ENCODE results near the gene MRPL24. TPM values are rescaled to one million over a fixed set of nuclear protein-coding genes. Genes with fewer than 3 reads are reported as not detected.

Gene MRPL24
- total RNA-seq, 2 donors from 2014 or later, result 45.9 to 67.8 TPM

DNA sequence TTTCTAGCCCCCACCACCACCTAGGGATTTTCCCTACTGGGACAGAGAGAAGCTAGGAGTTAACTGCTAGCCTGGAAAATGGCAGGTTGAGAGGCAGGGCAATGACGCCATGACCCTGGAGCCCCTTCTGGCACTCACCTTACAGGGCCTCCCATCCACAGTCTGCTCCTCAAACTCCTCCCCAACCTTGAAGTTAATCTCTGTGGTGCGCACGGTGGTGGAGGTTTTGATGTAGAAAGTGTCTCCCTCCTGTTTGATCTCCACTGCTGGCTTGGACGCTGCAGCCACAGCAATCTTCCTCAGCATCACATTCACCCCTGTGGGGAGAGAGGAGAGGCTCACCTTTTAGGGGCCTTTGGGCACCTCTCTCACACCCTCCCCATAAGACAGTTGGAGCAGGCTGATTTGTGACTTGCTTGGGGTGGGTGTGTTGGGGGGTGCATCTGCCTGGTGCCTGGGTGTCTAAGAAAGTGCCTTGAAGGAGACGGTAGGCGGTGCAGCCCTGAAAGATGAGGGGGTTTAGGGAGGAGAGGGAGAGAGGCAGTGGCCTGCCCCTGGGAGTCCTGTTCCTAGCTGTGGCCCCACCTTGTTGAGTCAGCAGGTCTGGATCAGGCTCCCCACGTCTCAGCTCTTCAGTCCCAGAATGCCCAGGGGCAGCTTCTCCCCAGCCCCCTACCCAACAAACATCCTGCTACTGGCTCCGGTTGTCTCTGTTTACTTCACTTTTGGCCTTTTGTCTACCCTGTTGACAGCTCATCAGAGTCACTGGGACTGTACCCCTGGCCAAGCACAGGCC lies 40.0 kb downstream of the MRPL24 start:
- no peak overlapping the region for H3K27ac Mint-ChIP-seq
- DNase-seq (no peak), ATAC-seq (replicated peaks in 1 of 2) (no peak)
- H3K27me3 Mint-ChIP-seq (ENCODE audit: low read depth), result peaks cover 42% of the 10 kb centered on the region
- no peaks in the 10 kb centered on the region for H3K9me3 Mint-ChIP-seq
- no peaks in the 10 kb centered on the region for H3K36me3 Mint-ChIP-seq (ENCODE audit: insufficient read depth in 2 of 2)
- peaks cover 23% of the 10 kb centered on the region for H3K4me1 Mint-ChIP-seq (ENCODE audit: low read depth)
- H3K4me3 Mint-ChIP-seq, result no peak overlapping the region

DNA sequence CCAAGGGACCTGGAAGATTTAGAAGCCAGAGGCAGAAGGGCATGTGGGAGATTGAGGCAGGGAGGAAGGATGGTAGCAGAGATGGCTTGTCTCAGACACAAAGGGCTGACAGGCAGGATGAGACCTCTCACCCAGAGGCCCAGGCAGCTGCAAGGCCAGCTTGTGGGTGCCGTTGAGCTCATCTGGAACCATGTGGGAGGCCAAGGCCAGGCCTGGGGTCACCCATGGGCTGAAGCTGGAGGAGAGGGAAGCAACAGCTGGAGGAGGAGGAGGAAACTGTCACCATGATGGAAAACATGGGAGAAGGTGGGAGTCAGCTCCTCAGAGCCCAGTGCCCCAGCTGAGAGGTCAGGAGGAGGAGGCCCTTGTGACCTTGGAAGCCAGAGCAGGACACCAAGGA lies 41.9 kb downstream of the MRPL24 start:
- Mint-ChIP-seq H3K27me3 (ENCODE audit: low read depth) (peaks cover 33% of the 10 kb centered on the region), H3K27ac (no peak overlapping the region), H3K4me3 (no peak overlapping the region), H3K4me1 (ENCODE audit: low read depth) (peaks cover 8% of the 10 kb centered on the region), H3K36me3 (ENCODE audit: insufficient read depth in 2 of 2) (no peaks in the 10 kb centered on the region), H3K9me3 (no peaks in the 10 kb centered on the region)
- no peak for ATAC-seq (replicated peaks in 1 of 2)
- no peak for DNase-seq

GRCh38 chr1:156697481-156697880 lies 43.4 kb downstream of the MRPL24 start:
- Mint-ChIP-seq H3K9me3 (no peaks in the 10 kb centered on the region), H3K4me1 (ENCODE audit: low read depth) (peaks cover 20% of the 10 kb centered on the region), H3K27ac (no peak overlapping the region), H3K27me3 (ENCODE audit: low read depth) (peaks cover 38% of the 10 kb centered on the region), H3K36me3 (ENCODE audit: insufficient read depth in 2 of 2) (no peaks in the 10 kb centered on the region), H3K4me3 (no peak overlapping the region)
- DNase-seq, result no peak
- ATAC-seq (replicated peaks in 1 of 2), result no peak

DNA sequence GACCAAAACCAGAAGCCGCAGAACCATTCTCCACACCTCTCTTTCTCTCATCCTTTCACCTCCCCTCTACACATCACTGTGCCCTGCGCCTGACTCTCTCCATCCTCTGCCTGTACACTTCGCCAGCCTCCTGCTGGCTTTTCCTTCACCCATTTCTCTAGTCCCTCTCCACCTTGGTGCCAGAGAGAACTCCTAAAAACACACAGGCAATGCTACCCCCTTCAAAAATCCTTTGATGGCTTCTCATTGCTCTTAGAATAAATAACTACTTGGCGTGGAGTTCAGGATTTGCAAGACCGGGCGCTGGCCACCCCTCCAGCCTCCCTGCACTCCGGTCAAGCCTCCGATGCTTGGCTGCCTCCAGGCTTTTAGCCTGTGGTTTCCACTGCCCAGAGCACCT lies 44.1 kb downstream of the MRPL24 start:
- DNase-seq (no peak), ATAC-seq (replicated peaks in 1 of 2) (no peak)
- no peaks in the 10 kb centered on the region for H3K9me3 Mint-ChIP-seq
- H3K27ac Mint-ChIP-seq, result no peak overlapping the region
- H3K27me3 Mint-ChIP-seq (ENCODE audit: low read depth), result peaks cover 45% of the 10 kb centered on the region
- H3K36me3 Mint-ChIP-seq (ENCODE audit: insufficient read depth in 2 of 2), result no peaks in the 10 kb centered on the region
- H3K4me1 Mint-ChIP-seq (ENCODE audit: low read depth), result peaks cover 27% of the 10 kb centered on the region
- no peak overlapping the region for H3K4me3 Mint-ChIP-seq

GRCh38 chr1:156694690-156694962 lies 46.3 kb downstream of the MRPL24 start:
- Mint-ChIP-seq H3K4me3 (no peak overlapping the region), H3K27me3 (ENCODE audit: low read depth) (peaks cover 63% of the 10 kb centered on the region), H3K9me3 (no peaks in the 10 kb centered on the region), H3K36me3 (ENCODE audit: insufficient read depth in 2 of 2) (no peaks in the 10 kb centered on the region), H3K27ac (no peak overlapping the region), H3K4me1 (ENCODE audit: low read depth) (peaks cover 24% of the 10 kb centered on the region)
- ATAC-seq (replicated peaks in 1 of 2) (no peak), DNase-seq (no peak)

- peaks cover 30% of the 10 kb centered on the region for H3K4me1 Mint-ChIP-seq (ENCODE audit: low read depth)
- DNase-seq (no peak), ATAC-seq (replicated peaks in 1 of 2) (no peak)
- no peak overlapping the region for H3K27ac Mint-ChIP-seq
- H3K27me3 Mint-ChIP-seq (ENCODE audit: low read depth), result peaks cover 69% of the 10 kb centered on the region
- H3K9me3 Mint-ChIP-seq, result no peaks in the 10 kb centered on the region
- H3K36me3 Mint-ChIP-seq (ENCODE audit: insufficient read depth in 2 of 2), result no peaks in the 10 kb centered on the region
- no peak overlapping the region for H3K4me3 Mint-ChIP-seq
Observed at GRCh38 chr1:156693848-156694689, 46.8 kb downstream of the MRPL24 start.

DNA sequence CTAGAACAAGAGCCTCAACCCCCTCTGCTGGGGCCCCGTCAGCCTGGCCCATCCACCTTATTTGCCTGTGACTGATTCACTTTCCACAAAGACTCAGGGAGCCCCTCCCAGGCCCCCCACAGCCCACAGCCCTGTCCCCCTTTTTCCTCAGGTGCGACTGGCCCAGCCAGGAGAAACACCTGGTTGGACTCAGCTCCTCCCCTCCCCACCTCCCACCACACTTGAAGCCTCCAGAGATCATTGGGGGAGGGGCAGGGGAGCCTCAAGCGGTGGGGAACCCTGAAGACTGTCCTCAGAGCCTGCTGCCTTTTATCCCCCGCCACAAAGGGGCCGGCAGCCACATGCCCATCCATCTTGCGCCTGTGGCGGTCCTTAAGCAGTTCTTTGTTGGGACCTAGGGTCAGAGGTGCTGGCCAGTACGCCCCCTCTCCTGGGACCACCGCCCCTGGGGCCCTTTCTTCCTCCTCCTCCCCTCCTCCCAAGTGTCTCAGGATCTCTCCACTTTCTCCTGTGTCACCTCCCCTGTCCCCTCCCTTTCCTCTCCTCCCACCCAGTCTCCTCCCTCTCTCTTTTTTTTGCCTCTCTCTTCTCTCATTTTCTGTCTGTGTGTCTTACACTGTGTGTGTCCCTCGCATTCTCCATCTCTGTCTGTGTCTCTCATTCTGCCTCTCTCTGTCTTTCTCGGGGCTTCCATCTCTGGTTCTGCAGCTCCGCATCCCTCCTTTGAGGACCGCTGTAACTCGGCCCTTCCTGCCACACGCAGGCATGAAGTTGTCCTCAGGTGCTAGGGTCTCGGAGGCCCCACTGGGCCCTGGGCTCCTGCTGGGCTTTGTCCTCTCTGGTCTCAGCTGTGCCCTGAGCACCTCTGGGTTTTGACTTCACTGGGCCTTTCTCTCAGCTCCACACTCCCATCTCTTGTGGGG lies 47.7 kb downstream of the MRPL24 start:
- H3K27me3 Mint-ChIP-seq (ENCODE audit: low read depth), result peaks cover 74% of the 10 kb centered on the region
- no peaks in the 10 kb centered on the region for H3K9me3 Mint-ChIP-seq
- no peaks in the 10 kb centered on the region for H3K36me3 Mint-ChIP-seq (ENCODE audit: insufficient read depth in 2 of 2)
- no peak overlapping the region for H3K27ac Mint-ChIP-seq
- peak overlapping the region in 1 of 2 donors; percentile 33 for H3K4me3 Mint-ChIP-seq
- ATAC-seq (replicated peaks in 1 of 2) (no peak), DNase-seq (no peak)
- peaks cover 30% of the 10 kb centered on the region for H3K4me1 Mint-ChIP-seq (ENCODE audit: low read depth)

DNA sequence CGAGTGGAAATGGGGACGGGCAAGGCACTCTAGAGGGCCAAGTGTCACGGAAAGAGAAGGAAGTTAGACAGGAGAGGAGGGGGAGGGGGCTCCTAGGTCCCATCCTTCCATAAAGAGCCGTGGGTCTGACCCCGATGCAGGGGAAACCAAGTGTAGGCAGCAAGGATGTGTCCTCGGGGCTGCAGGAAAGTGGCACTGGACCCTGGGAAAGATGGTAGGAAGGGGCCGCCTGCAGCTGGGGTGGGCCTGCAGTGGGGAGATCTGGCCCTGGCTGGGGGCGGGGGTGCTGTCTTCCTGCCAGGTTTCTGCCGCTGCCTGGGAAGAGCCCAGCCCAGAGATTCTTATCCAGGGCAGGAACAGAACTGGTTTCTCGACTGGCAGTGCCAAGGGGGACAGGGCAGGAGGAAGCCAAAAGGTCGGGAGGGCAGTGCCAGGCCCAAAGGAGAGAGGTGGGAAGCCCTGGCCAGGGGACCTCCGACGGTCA lies 48.4 kb downstream of the MRPL24 start:
- peaks cover 70% of the 10 kb centered on the region for H3K27me3 Mint-ChIP-seq (ENCODE audit: low read depth)
- H3K9me3 Mint-ChIP-seq, result no peaks in the 10 kb centered on the region
- DNase-seq (no peak), ATAC-seq (replicated peaks in 1 of 2) (no peak)
- no peak overlapping the region for H3K4me3 Mint-ChIP-seq
- peaks cover 30% of the 10 kb centered on the region for H3K4me1 Mint-ChIP-seq (ENCODE audit: low read depth)
- H3K36me3 Mint-ChIP-seq (ENCODE audit: insufficient read depth in 2 of 2), result no peaks in the 10 kb centered on the region
- H3K27ac Mint-ChIP-seq, result no peak overlapping the region

GRCh38 chr1:156691665-156692440 lies 49.0 kb downstream of the MRPL24 start:
- Mint-ChIP-seq H3K36me3 (ENCODE audit: insufficient read depth in 2 of 2) (no peaks in the 10 kb centered on the region), H3K27ac (no peak overlapping the region), H3K27me3 (ENCODE audit: low read depth) (peaks cover 65% of the 10 kb centered on the region), H3K4me1 (ENCODE audit: low read depth) (peaks cover 30% of the 10 kb centered on the region), H3K4me3 (no peak overlapping the region), H3K9me3 (no peaks in the 10 kb centered on the region)
- ATAC-seq (replicated peaks in 1 of 2), result no peak
- DNase-seq, result no peak

DNA sequence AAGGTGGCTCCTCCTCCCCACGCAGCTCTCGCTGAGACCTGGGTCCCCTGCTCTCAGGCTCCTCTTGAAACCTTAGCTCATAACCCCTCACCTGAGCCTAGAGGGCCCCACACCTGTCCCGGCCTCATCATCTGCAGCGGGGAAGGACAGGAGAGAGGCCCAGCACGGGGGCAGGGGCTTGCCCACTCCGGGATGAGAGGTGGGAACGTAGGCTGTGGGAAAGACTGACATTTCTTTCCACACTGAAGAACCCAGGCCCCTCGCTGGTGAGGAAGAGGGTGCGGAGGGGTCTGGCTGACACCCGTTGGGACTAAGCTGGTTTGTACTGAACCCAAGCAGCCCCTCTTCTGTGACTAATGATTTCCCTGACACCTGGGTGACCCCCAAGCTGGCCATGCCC lies 49.7 kb downstream of the MRPL24 start:
- no peak overlapping the region for H3K4me3 Mint-ChIP-seq
- no peak overlapping the region for H3K27ac Mint-ChIP-seq
- no peaks in the 10 kb centered on the region for H3K36me3 Mint-ChIP-seq (ENCODE audit: insufficient read depth in 2 of 2)
- H3K27me3 Mint-ChIP-seq (ENCODE audit: low read depth), result peaks cover 60% of the 10 kb centered on the region
- no peaks in the 10 kb centered on the region for H3K9me3 Mint-ChIP-seq
- ATAC-seq (replicated peaks in 1 of 2) (no peak), DNase-seq (no peak)
- peaks cover 30% of the 10 kb centered on the region for H3K4me1 Mint-ChIP-seq (ENCODE audit: low read depth)

- ATAC-seq (replicated peaks in 1 of 2), result no peak
Observed at GRCh38 chr1:156690675-156691036, 50.2 kb downstream of the MRPL24 start.

GRCh38 chr1:156689953-156690674 lies 50.8 kb downstream of the MRPL24 start:
- H3K27me3 Mint-ChIP-seq (ENCODE audit: low read depth), result peaks cover 60% of the 10 kb centered on the region
- peak overlapping the region; percentile 67 to 70 for H3K4me3 Mint-ChIP-seq
- no peak for DNase-seq
- no peaks in the 10 kb centered on the region for H3K36me3 Mint-ChIP-seq (ENCODE audit: insufficient read depth in 2 of 2)
- ATAC-seq (replicated peaks in 1 of 2), result peak in 1 of 2 donors; percentile 1
- no peak overlapping the region for H3K27ac Mint-ChIP-seq
- H3K4me1 Mint-ChIP-seq (ENCODE audit: low read depth), result peaks cover 30% of the 10 kb centered on the region
- no peaks in the 10 kb centered on the region for H3K9me3 Mint-ChIP-seq

More at GRCh38 chr1:156690675-156691036, 50.2 kb downstream of the MRPL24 start:
- Mint-ChIP-seq H3K27me3 (ENCODE audit: low read depth) (peaks cover 60% of the 10 kb centered on the region), H3K27ac (no peak overlapping the region), H3K9me3 (no peaks in the 10 kb centered on the region), H3K4me3 (no peak overlapping the region), H3K36me3 (ENCODE audit: insufficient read depth in 2 of 2) (no peaks in the 10 kb centered on the region), H3K4me1 (ENCODE audit: low read depth) (peaks cover 30% of the 10 kb centered on the region)
- DNase-seq, result no peak

All from activated T-cell treated with anti-CD3 and anti-CD28 coated beads, Interleukin-2, amount 50 U/mL, for 72 hours (primary cell).